ENCODE data around the gene ERAP2. TPM values are rescaled to one million over a fixed set of nuclear protein-coding genes. Genes with fewer than 3 reads are reported as not detected.

Gene ERAP2
- total and polyA plus RNA-seq, 2 of the 13 experiments (the other 11 are each of a cell fraction or from before 2014, with no cell fraction given), result 12.8 to 16.6 TPM

GRCh38 chr5:96852759-96853158, 23.5 kb upstream of the ERAP2 start:
- Histone ChIP-seq H3K4me3 (replicated peaks in 1 of 3; ENCODE audit: insufficient read depth in 1 of 3, low read depth in 2 of 3, low read length in 3 of 3) (no peak overlapping the region), H3K4me2 (ENCODE audit: low read depth, low read length) (no peak overlapping the region), H3K79me2 (ENCODE audit: insufficient read depth, low read length) (no peaks in the 10 kb centered on the region), H4K20me1 (ENCODE audit: insufficient read depth, low read length) (no peaks in the 10 kb centered on the region), H3K9ac (ENCODE audit: insufficient read depth, low read depth, low read length) (no peak overlapping the region), H3K27ac (ENCODE audit: extremely low read length, insufficient read depth, low read length) (no peak overlapping the region), H3K4me1 (ENCODE audit: insufficient read depth, low read length) (peaks cover 11% of the 10 kb centered on the region; the same call in 1 of the 2 replicates), H3K27me3 (ENCODE audit: control insufficient read depth in 1 of 2, insufficient read depth in 2 of 2, low read length in 2 of 2) (no peaks in the 10 kb centered on the region), H2AFZ (ENCODE audit: low read length) (no peak overlapping the region), H3K36me3 (replicated peaks in 1 of 2; ENCODE audit: control insufficient read depth in 1 of 2, insufficient read depth in 2 of 2, low read length in 2 of 2) (no peaks in the 10 kb centered on the region), H3K9me3 (ENCODE audit: low read length) (no peaks in the 10 kb centered on the region)
- no TSS peak for BruUV-seq (replicated peaks)
- POLR2A ChIA-PET, result no interaction called here
- CTCF ChIA-PET (ENCODE audit: low intra/inter-chr PET ratio, low total read pairs), result no interaction called here
- intact Hi-C loops (cut with micrococcal nuclease; ENCODE audit: unreplicated experiment), result no loop called here
- in situ Hi-C loops (cut with HindIII; ENCODE audit: extremely low pct_ligation_motif_present, low pct_unique_long_range_greater_than_20kb), result no loop called here
- TF ChIP-seq HES4 (CRISPR knock-in tag; IDR thresholded peaks at IDR 0.05; ENCODE audit: borderline replicate concordance), result no peak
- no peak for TF ChIP-seq SMC3 (IDR thresholded peaks at IDR 0.05; ENCODE audit: low read length)
- no peak for TF ChIP-seq DZIP1 (CRISPR knock-in tag; IDR thresholded peaks at IDR 0.05)
- no peak for TF ChIP-seq POLR2G (IDR thresholded peaks at IDR 0.05; ENCODE audit: low read depth, low read length)
- DNase-seq (ENCODE audit: low spot score) (no peak), ATAC-seq (no peak), FAIRE-seq (no peak)
- 10% methylated on average over 2 of the region's 2 CpGs for WGBS (ENCODE audit: low lambda C conversion rate)

- intact Hi-C loops (cut with micrococcal nuclease; ENCODE audit: unreplicated experiment) (no loop called here), in situ Hi-C loops (cut with HindIII; ENCODE audit: extremely low pct_ligation_motif_present, low pct_unique_long_range_greater_than_20kb) (no loop called here)
- BruUV-seq (replicated peaks), result no TSS peak
- H3K9ac ChIP-seq (ENCODE audit: insufficient read depth, low read depth, low read length), result no peak overlapping the region
- H3K9me3 ChIP-seq (ENCODE audit: low read length), result no peaks in the 10 kb centered on the region
- DNase-seq (ENCODE audit: low spot score) (no peak), ATAC-seq (no peak), FAIRE-seq (no peak)
- H3K27ac ChIP-seq (ENCODE audit: extremely low read length, insufficient read depth, low read length), result no peak overlapping the region
- H3K4me1 ChIP-seq (ENCODE audit: insufficient read depth, low read length), result peaks cover 11% of the 10 kb centered on the region; the same call in 1 of the 2 replicates
- 4% methylated on average over 1 of the region's 1 CpG for WGBS (ENCODE audit: low lambda C conversion rate)
- H3K4me2 ChIP-seq (ENCODE audit: low read depth, low read length), result no peak overlapping the region
- POLR2A ChIA-PET, result no interaction called here
- no peaks in the 10 kb centered on the region for H4K20me1 ChIP-seq (ENCODE audit: insufficient read depth, low read length)
- H2AFZ ChIP-seq (ENCODE audit: low read length), result no peak overlapping the region
- H3K27me3 ChIP-seq (ENCODE audit: control insufficient read depth in 1 of 2, insufficient read depth in 2 of 2, low read length in 2 of 2), result no peaks in the 10 kb centered on the region
- no peaks in the 10 kb centered on the region for H3K36me3 ChIP-seq (replicated peaks in 1 of 2; ENCODE audit: control insufficient read depth in 1 of 2, insufficient read depth in 2 of 2, low read length in 2 of 2)
- no peaks in the 10 kb centered on the region for H3K79me2 ChIP-seq (ENCODE audit: insufficient read depth, low read length)
- H3K4me3 ChIP-seq (replicated peaks in 1 of 3; ENCODE audit: insufficient read depth in 1 of 3, low read depth in 2 of 3, low read length in 3 of 3), result no peak overlapping the region
- CTCF ChIA-PET (ENCODE audit: low intra/inter-chr PET ratio, low total read pairs), result no interaction called here
- TF ChIP-seq ONECUT2 (CRISPR knock-in tag; IDR thresholded peaks at IDR 0.05) (no peak), TMF1 (CRISPR knock-in tag; IDR thresholded peaks at IDR 0.05; ENCODE audit: low read depth) (no peak), SOX13 (IDR thresholded peaks at IDR 0.05) (no peak), SOX13 (CRISPR knock-in tag; conservative IDR thresholded peaks at IDR 0.05 in 1 of 2, IDR thresholded peaks at IDR 0.05 in 1 of 2) (no peak), TCF12 (IDR thresholded peaks at IDR 0.05) (no peak), TCF12 (CRISPR knock-in tag; IDR thresholded peaks at IDR 0.05) (no peak), REL (CRISPR knock-in tag; conservative IDR thresholded peaks at IDR 0.05) (no peak), FOXK1 (CRISPR knock-in tag; IDR thresholded peaks at IDR 0.05; ENCODE audit: borderline replicate concordance, low read depth) (no peak), GLI4 (CRISPR knock-in tag; IDR thresholded peaks at IDR 0.05; ENCODE audit: borderline replicate concordance) (no peak), MLLT10 (CRISPR knock-in tag; IDR thresholded peaks at IDR 0.05) (no peak), EED (CRISPR knock-in tag; IDR thresholded peaks at IDR 0.05) (no peak), KLF15 (CRISPR knock-in tag; IDR thresholded peaks at IDR 0.05; ENCODE audit: borderline replicate concordance) (no peak), ZNF503 (CRISPR knock-in tag; IDR thresholded peaks at IDR 0.05) (no peak)
Observed at GRCh38 chr5:96854067-96854466, 22.2 kb upstream of the ERAP2 start.

Measured in HepG2 (cell line).